HFF-Myc (cell line): ENCODE measurements around the gene TOX3.

Experiments
- DNase-seq: peaks from one replicate; pipeline ENCODE4 v3.0.0-alpha.2; 2011; ENCODE audit warnings: low read depth; ENCODE audit errors: extremely low read depth
- H3K4me3 ChIP-seq: replicated peaks from 2 replicates; pipeline ENCODE4 v1.5.1; 2011; ENCODE audit warnings: low read depth, mild to moderate bottlenecking, control low read depth, low read length
- TF ChIP-seq, protein P1 (sequence below): IDR thresholded peaks from 2 replicates; pipeline ENCODE4 v1.5.1; 2012; ENCODE audit warnings: mild to moderate bottlenecking, low read depth, low read length, control low read depth; ENCODE audit errors: missing control alignments

Gene TOX3

GRCh38 chr16:52489894-52490293 is 57.0 kb downstream of the TOX3 start:
- TF ChIP-seq, protein P1, sequence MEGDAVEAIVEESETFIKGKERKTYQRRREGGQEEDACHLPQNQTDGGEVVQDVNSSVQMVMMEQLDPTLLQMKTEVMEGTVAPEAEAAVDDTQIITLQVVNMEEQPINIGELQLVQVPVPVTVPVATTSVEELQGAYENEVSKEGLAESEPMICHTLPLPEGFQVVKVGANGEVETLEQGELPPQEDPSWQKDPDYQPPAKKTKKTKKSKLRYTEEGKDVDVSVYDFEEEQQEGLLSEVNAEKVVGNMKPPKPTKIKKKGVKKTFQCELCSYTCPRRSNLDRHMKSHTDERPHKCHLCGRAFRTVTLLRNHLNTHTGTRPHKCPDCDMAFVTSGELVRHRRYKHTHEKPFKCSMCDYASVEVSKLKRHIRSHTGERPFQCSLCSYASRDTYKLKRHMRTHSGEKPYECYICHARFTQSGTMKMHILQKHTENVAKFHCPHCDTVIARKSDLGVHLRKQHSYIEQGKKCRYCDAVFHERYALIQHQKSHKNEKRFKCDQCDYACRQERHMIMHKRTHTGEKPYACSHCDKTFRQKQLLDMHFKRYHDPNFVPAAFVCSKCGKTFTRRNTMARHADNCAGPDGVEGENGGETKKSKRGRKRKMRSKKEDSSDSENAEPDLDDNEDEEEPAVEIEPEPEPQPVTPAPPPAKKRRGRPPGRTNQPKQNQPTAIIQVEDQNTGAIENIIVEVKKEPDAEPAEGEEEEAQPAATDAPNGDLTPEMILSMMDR = no peak
- DNase-seq = no peak
- H3K4me3 ChIP-seq = no peak overlapping the region

- no peak overlapping the region for H3K4me3 ChIP-seq
- no peak for DNase-seq
- TF ChIP-seq, protein P1 = no peak
Measured at GRCh38 chr16:52488837-52489289, 58.1 kb downstream of the TOX3 start.

- TF ChIP-seq, protein P1 = no peak
- no peak overlapping the region for H3K4me3 ChIP-seq
- DNase-seq = no peak
Measured at GRCh38 chr16:52487849-52488457, 59.0 kb downstream of the TOX3 start.

DNA sequence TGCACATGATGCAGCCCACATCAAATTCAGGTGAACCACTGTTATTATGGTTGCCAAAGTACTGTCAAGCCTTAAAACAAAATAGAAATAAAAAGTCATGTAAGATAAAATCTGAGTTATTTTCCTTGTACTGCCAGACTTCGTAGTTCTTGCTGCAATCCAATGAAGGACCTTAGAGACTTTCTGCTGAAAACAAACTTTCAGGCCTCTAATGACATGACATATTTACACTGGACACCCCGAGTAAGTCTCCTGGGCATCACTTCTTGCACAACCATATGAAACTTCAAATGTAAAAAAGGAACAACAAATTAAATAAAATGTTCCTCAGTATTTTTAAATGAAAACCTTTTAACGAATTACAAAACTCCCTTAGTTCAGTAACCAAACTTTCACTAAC is 66.7 kb downstream of the TOX3 start:
- no peak overlapping the region for H3K4me3 ChIP-seq
- TF ChIP-seq, protein P1 = no peak
- no peak for DNase-seq

GRCh38 chr16:52476111-52476510 is 70.8 kb downstream of the TOX3 start:
- no peak overlapping the region for H3K4me3 ChIP-seq
- TF ChIP-seq, protein P1 = no peak
- no peak for DNase-seq

GRCh38 chr16:52474679-52475078 is 72.3 kb downstream of the TOX3 start:
- no peak overlapping the region for H3K4me3 ChIP-seq
- no peak for DNase-seq
- TF ChIP-seq, protein P1 = no peak

DNA sequence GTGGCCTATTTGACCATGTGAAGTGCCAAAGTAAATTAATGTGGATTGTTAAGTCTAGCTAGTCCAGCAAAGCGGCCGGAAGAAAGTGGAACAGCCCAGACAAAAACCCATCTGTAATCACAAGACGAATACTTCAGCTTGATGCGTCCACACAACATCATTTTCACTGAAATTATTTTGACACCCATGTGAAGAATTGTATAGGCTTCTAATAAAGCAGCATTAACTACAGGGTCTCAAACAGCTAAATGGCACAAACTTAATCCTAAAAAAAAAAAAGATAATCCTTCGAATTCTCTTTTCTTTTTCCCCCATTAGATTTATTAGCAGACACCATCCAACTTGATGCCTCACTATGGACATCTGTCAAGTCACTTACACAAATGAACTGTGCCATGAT is 73.8 kb downstream of the TOX3 start:
- TF ChIP-seq, protein P1 = no peak
- H3K4me3 ChIP-seq = no peak overlapping the region
- no peak for DNase-seq
